Trophoblast cell (in vitro differentiated cells and primary cell): ENCODE measurements around the gene ETV6. TPM values are rescaled to one million over a fixed set of nuclear protein-coding genes. Genes with fewer than 3 reads are reported as not detected.

Experiments
- DNase-seq, 2 donors: peaks; one replicate each; pipeline ENCODE4 v3.0.0-alpha.2; 2016
- H2AFZ ChIP-seq: 2 replicates; pipeline ENCODE4 v1.6.1; 2013; ENCODE audit warnings: low read length, moderate library complexity, mild to moderate bottlenecking; ENCODE audit not compliant: insufficient read depth, poor library complexity
- H2AK5ac ChIP-seq: 2 replicates; pipeline ENCODE4 v1.6.1; 2013; ENCODE audit warnings: mild to moderate bottlenecking, low read length
- H2BK120ac ChIP-seq: 2 replicates; pipeline ENCODE4 v1.6.1; 2013; ENCODE audit warnings: low read length, mild to moderate bottlenecking, moderate library complexity; ENCODE audit not compliant: insufficient read depth, poor library complexity
- H2BK12ac ChIP-seq: 2 replicates; pipeline ENCODE4 v1.6.1; 2013; ENCODE audit warnings: mild to moderate bottlenecking, low read length, moderate library complexity
- H2BK5ac ChIP-seq: 2 replicates; pipeline ENCODE4 v1.6.1; 2013; ENCODE audit warnings: low read length, low read depth, moderate library complexity, mild to moderate bottlenecking; ENCODE audit not compliant: poor library complexity
- H3K14ac ChIP-seq: 2 replicates; pipeline ENCODE4 v1.6.1; 2013; ENCODE audit warnings: mild to moderate bottlenecking, low read length
- H3K18ac ChIP-seq: 2 replicates; pipeline ENCODE4 v1.6.1; 2013; ENCODE audit warnings: mild to moderate bottlenecking, low read length
- H3K23ac ChIP-seq: 2 replicates; pipeline ENCODE4 v1.6.1; 2013; ENCODE audit warnings: low read length
- H3K27ac ChIP-seq: 2 replicates; pipeline ENCODE4 v1.5.1; 2013; ENCODE audit warnings: low read depth, mild to moderate bottlenecking, inconsistent platforms, low read length, moderate library complexity
- H3K27me3 ChIP-seq: 2 replicates; pipeline ENCODE4 v1.6.1; 2013; ENCODE audit warnings: inconsistent platforms, mild to moderate bottlenecking, low read length, moderate library complexity; ENCODE audit not compliant: insufficient read depth
- H3K36me3 ChIP-seq, 2 experiments: 1 replicate in 1 of 2; 2 replicates in 1 of 2; pipeline ENCODE4 v1.6.1; 2013; ENCODE audit warnings: low read length in 2 of 2, mild to moderate bottlenecking in 2 of 2, moderate library complexity in 1 of 2; ENCODE audit not compliant: insufficient read depth in 2 of 2, control insufficient read depth in 1 of 2
- H3K4ac ChIP-seq: 2 replicates; pipeline ENCODE4 v1.6.1; 2013; ENCODE audit warnings: low read depth, mild to moderate bottlenecking, low read length, moderate library complexity
- H3K4me1 ChIP-seq, 2 experiments: 1 replicate in 1 of 2; 2 replicates in 1 of 2; pipeline ENCODE4 v1.6.1; 2013; ENCODE audit warnings: low read length in 2 of 2, mild to moderate bottlenecking in 2 of 2, moderate library complexity in 1 of 2; ENCODE audit not compliant: insufficient read depth in 2 of 2, control insufficient read depth in 1 of 2
- H3K4me2 ChIP-seq: 2 replicates; pipeline ENCODE4 v1.6.1; 2013; ENCODE audit warnings: inconsistent platforms, mild to moderate bottlenecking, low read length, moderate library complexity
- H3K4me3 ChIP-seq: 2 replicates; pipeline ENCODE4 v1.5.1; 2013; ENCODE audit warnings: mild to moderate bottlenecking, low read depth, low read length, inconsistent platforms
- H3K79me1 ChIP-seq: one replicate; pipeline ENCODE4 v1.6.1; 2013; ENCODE audit warnings: low read length
- H3K79me2 ChIP-seq: 2 replicates; pipeline ENCODE4 v1.6.1; 2013; ENCODE audit warnings: low read length, mild to moderate bottlenecking; ENCODE audit not compliant: control insufficient read depth, insufficient read depth, poor library complexity
- H3K9ac ChIP-seq: 2 replicates; pipeline ENCODE4 v1.6.1; 2013; ENCODE audit warnings: mild to moderate bottlenecking, low read length
- H3K9me3 ChIP-seq: 2 replicates; pipeline ENCODE4 v1.6.1; 2013; ENCODE audit warnings: low read depth, mild to moderate bottlenecking, control low read depth, inconsistent platforms, low read length; ENCODE audit not compliant: insufficient read depth
- H4K12ac ChIP-seq: 2 replicates; pipeline ENCODE4 v1.6.1; 2013; ENCODE audit warnings: low read depth, mild to moderate bottlenecking, low read length, moderate library complexity
- H4K8ac ChIP-seq: 2 replicates; pipeline ENCODE4 v1.6.1; 2013; ENCODE audit warnings: low read depth, mild to moderate bottlenecking, low read length, moderate library complexity
- H4K91ac ChIP-seq: one replicate; pipeline ENCODE4 v1.6.1; 2013; ENCODE audit warnings: low read depth, mild to moderate bottlenecking, low read length, moderate library complexity
- WGBS: extraction: QIAGEN DNeasy Blood & Tissue Kit; methylation state at CpG from one replicate; pipeline ENCODE4 v1.1.7; 2013; ENCODE audit warnings: missing lambda C conversion rate; ENCODE audit not compliant: insufficient read length, insufficient coverage; ENCODE audit errors: extremely low coverage; 5-methylcytosine and 5-hydroxymethylcytosine counted together
- polyA plus RNA-seq: library from polyadenylated mRNA; stranded (reverse); fragments of 200-250 nt; gene quantifications from 2 replicates; pipeline ENCODE4 v1.2.3, GENCODE V29; 2013

Gene ETV6
- 8.4 and 9.1 TPM in 2 replicates for polyA plus RNA-seq

- Histone ChIP-seq H3K4ac (peak within 1 kb of the TSS; percentile 34), H3K36me3 (no peaks in the 10 kb centered on the region), H3K9me3 (no peaks in the 10 kb centered on the region), H4K12ac (peak within 1 kb of the TSS; percentile 34), H3K18ac (peak within 1 kb of the TSS; percentile 95), H2BK5ac (peak within 1 kb of the TSS; percentile 92), H3K4me2 (peak within 1 kb of the TSS; percentile 65), H3K14ac (peak within 1 kb of the TSS; percentile 83), H2BK12ac (peak within 1 kb of the TSS; percentile 95), H4K91ac (peak within 1 kb of the TSS; percentile 95), H2AK5ac (no peak within 1 kb of the TSS), H3K79me1 (peaks cover 17% of the 10 kb centered on the region), H3K4me3 (peak within 1 kb of the TSS; percentile 83), H3K27me3 (no peaks in the 10 kb centered on the region), H2AFZ (peak within 1 kb of the TSS; percentile 77), H3K9ac (peak within 1 kb of the TSS; percentile 79), H2BK120ac (peak within 1 kb of the TSS; percentile 87), H3K79me2 (peaks cover 8% of the 10 kb centered on the region), H3K27ac (peak within 1 kb of the TSS; percentile 98), H4K8ac (peak within 1 kb of the TSS; percentile 77), H3K4me1 (peaks cover 9 to 14% of the 10 kb centered on the region in 2 experiments), H3K23ac (no peak within 1 kb of the TSS)
- peak; percentile 60 to 88 for DNase-seq
- no CpG with 5 or more reads among the region's 86 CpGs for WGBS
Observed at GRCh38 chr12:11649413-11650285, at the start of gene ETV6. ETV6 (plus strand) TSS chr12:11649674; CDS start chr12:11650128, 454 bp downstream.

DNA sequence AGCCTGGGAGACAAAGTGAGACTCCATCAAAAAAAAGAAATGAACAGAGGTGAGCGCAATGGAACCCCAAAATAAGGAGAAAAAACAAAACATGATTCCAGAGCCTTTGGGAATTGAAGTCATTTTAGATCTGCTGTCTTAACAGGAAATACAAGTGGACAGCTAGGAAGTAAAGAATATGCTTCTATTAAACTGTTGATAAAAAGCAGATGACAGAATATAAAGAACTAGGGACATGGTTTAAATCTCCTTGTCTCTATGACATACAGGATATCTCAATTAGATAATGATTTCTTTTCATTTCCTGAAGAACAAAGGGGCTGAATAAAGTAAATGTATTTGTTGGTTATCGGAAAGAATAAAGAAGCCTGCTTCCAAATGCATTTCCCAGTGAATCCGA, 49.3 kb upstream of the ETV6 start:
- no peak overlapping the region for H4K12ac ChIP-seq
- no peaks in the 10 kb centered on the region for H3K79me2 ChIP-seq
- no peak overlapping the region for H2BK5ac ChIP-seq
- H2BK12ac ChIP-seq, result no peak overlapping the region
- no CpG with 5 or more reads among the region's 3 CpGs for WGBS
- H3K27ac ChIP-seq, result no peak overlapping the region
- no peaks in the 10 kb centered on the region for H3K9me3 ChIP-seq
- H2BK120ac ChIP-seq, result no peak overlapping the region
- no peak overlapping the region for H3K4me2 ChIP-seq
- H3K4me3 ChIP-seq, result no peak overlapping the region
- no peak overlapping the region for H3K4ac ChIP-seq
- H2AFZ ChIP-seq, result no peak overlapping the region
- H3K27me3 ChIP-seq, result no peaks in the 10 kb centered on the region
- no peaks in the 10 kb centered on the region for H3K79me1 ChIP-seq
- no peak overlapping the region for H4K91ac ChIP-seq
- no peak overlapping the region for H3K18ac ChIP-seq
- no peaks in the 10 kb centered on the region for H3K4me1 ChIP-seq
- H4K8ac ChIP-seq, result no peak overlapping the region
- no peaks in the 10 kb centered on the region for H3K36me3 ChIP-seq
- H3K9ac ChIP-seq, result no peak overlapping the region
- no peak overlapping the region for H3K14ac ChIP-seq
- H2AK5ac ChIP-seq, result no peak overlapping the region
- no peak overlapping the region for H3K23ac ChIP-seq
- DNase-seq, result no peak

DNA sequence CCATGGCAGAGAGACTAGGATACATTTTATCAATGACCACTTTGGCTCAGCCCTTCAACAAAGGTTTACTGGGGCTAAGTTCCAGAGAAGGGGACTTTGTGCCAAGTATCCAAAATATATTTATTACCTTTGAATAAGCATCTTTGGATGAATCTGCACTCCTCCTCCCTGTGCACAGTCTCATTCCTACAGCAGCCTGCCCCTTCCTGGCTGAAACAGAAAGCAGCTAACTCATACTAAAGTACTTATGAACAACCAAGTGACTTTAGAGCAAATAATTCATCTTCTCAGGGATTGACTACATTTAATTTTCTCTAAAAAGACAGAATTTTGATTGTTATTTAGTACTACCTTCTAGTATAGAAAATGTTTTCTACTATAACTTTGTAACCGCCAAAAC, 47.8 kb upstream of the ETV6 start:
- H3K4me3 ChIP-seq, result no peak overlapping the region
- no peak overlapping the region for H3K14ac ChIP-seq
- H3K79me2 ChIP-seq, result no peaks in the 10 kb centered on the region
- no peak overlapping the region for H3K4me2 ChIP-seq
- no peak overlapping the region for H4K8ac ChIP-seq
- no peaks in the 10 kb centered on the region for H3K36me3 ChIP-seq
- no CpG with 5 or more reads among the region's 1 CpG for WGBS
- no peaks in the 10 kb centered on the region for H3K79me1 ChIP-seq
- H2AFZ ChIP-seq, result no peak overlapping the region
- no peak overlapping the region for H3K4ac ChIP-seq
- no peak overlapping the region for H3K9ac ChIP-seq
- no peak overlapping the region for H4K91ac ChIP-seq
- no peak overlapping the region for H3K27ac ChIP-seq
- no peak overlapping the region for H2BK120ac ChIP-seq
- H2BK12ac ChIP-seq, result no peak overlapping the region
- no peak overlapping the region for H2AK5ac ChIP-seq
- H3K18ac ChIP-seq, result no peak overlapping the region
- no peaks in the 10 kb centered on the region for H3K27me3 ChIP-seq
- no peak overlapping the region for H2BK5ac ChIP-seq
- no peaks in the 10 kb centered on the region for H3K9me3 ChIP-seq
- no peak for DNase-seq
- no peaks in the 10 kb centered on the region for H3K4me1 ChIP-seq
- no peak overlapping the region for H3K23ac ChIP-seq
- H4K12ac ChIP-seq, result no peak overlapping the region

- H3K36me3 ChIP-seq, result no peaks in the 10 kb centered on the region
- H3K27ac ChIP-seq, result peak overlapping the region; percentile 78
- no CpG with 5 or more reads among the region's 10 CpGs for WGBS
- H3K18ac ChIP-seq, result no peak overlapping the region
- no peaks in the 10 kb centered on the region for H3K79me1 ChIP-seq
- H4K8ac ChIP-seq, result no peak overlapping the region
- H3K4me3 ChIP-seq, result no peak overlapping the region
- no peak overlapping the region for H3K9ac ChIP-seq
- no peak overlapping the region for H2AFZ ChIP-seq
- no peak overlapping the region for H3K14ac ChIP-seq
- H3K27me3 ChIP-seq, result no peaks in the 10 kb centered on the region
- no peak overlapping the region for H3K23ac ChIP-seq
- H4K91ac ChIP-seq, result no peak overlapping the region
- no peak overlapping the region for H4K12ac ChIP-seq
- DNase-seq, result peak; percentile 15 to 41
- H3K9me3 ChIP-seq, result no peaks in the 10 kb centered on the region
- no peak overlapping the region for H2AK5ac ChIP-seq
- H2BK5ac ChIP-seq, result no peak overlapping the region
- no peak overlapping the region for H2BK120ac ChIP-seq
- H3K79me2 ChIP-seq, result no peaks in the 10 kb centered on the region
- peaks cover 3 to 5% of the 10 kb centered on the region in 2 experiments for H3K4me1 ChIP-seq
- H3K4ac ChIP-seq, result no peak overlapping the region
- no peak overlapping the region for H2BK12ac ChIP-seq
- peak overlapping the region; percentile 40 for H3K4me2 ChIP-seq
Observed at GRCh38 chr12:11607313-11608081, 42.0 kb upstream of the ETV6 start.
